GM13977 (cell line): ENCODE measurements around the gene OBSCN.
"Not testable (repeated sequence)": the region's sequence is repeated elsewhere in the genome, so short reads cannot be mapped to it uniquely, and the experiment has no call there.

ENCODE experiments used
- DNase-seq: peaks from one replicate; pipeline ENCODE4 v3.0.0; 2012; ENCODE audit warnings: low spot score
- CTCF ChIP-seq: IDR thresholded peaks from 2 replicates; pipeline ENCODE4 v1.5.1; 2012; ENCODE audit warnings: mild to moderate bottlenecking, control low read depth; ENCODE audit not compliant: insufficient read depth; ENCODE audit errors: extremely low read depth, missing control alignments
- in situ Hi-C: fragments of 300-500 bp; cut with MboI; formaldehyde crosslinking; loops from one replicate; pipeline ENCODE4 v1.12.0; 2022; ENCODE audit warnings: low sequenced_read_pairs, low pct_unique_long_range_greater_than_20kb, mixed read lengths, inconsistent platforms; ENCODE audit not compliant: unreplicated experiment

Gene OBSCN

GRCh38 chr1:228217551-228218344, 9.9 kb downstream of the OBSCN start:
- no peak for DNase-seq
- TF ChIP-seq CTCF, result no peak
- in situ Hi-C loops, result no loop called here

- TF ChIP-seq CTCF, result no peak
- no peak for DNase-seq
- in situ Hi-C loops, result no loop called here
Measured at GRCh38 chr1:228218513-228219244, 10.8 kb downstream of the OBSCN start.

- DNase-seq, result no peak
- TF ChIP-seq CTCF, result no peak
- in situ Hi-C loops, result no loop called here
Measured at GRCh38 chr1:228219245-228219961, 11.6 kb downstream of the OBSCN start.

- TF ChIP-seq CTCF, result no peak
- in situ Hi-C loops, result no loop called here
- no peak for DNase-seq
Measured at GRCh38 chr1:228219962-228220780, 12.3 kb downstream of the OBSCN start.

- in situ Hi-C loops, DNase-seq: not testable (repeated sequence)
Measured at GRCh38 chr1:228221097-228221496, 13.3 kb downstream of the OBSCN start.

- in situ Hi-C loops, result no loop called here
- no peak for DNase-seq
- TF ChIP-seq CTCF, result no peak
Measured at GRCh38 chr1:228222548-228222947, 14.7 kb downstream of the OBSCN start.
